GM23248 (cell line): ENCODE measurements around the gene ANAPC2. TPM values are rescaled to one million over a fixed set of nuclear protein-coding genes. Genes with fewer than 3 reads are reported as not detected.

Experiments used
- DNase-seq: peaks from one replicate; pipeline ENCODE4 v3.0.0-alpha.2; 2015
- H2AFZ ChIP-seq: fragments of 200-600 bp; sonication (generic); 2 replicates; pipeline ENCODE4 v1.6.1; 2016; ENCODE audit warnings: antibody characterized with exemption
- H3F3A ChIP-seq: fragments of 200-600 bp; sonication (generic); 2 replicates; pipeline ENCODE4 v1.6.1; 2016; ENCODE audit warnings: mild to moderate bottlenecking, antibody characterized with exemption, mixed run types; ENCODE audit not compliant: insufficient read depth
- H3K27ac ChIP-seq: fragments of 200-600 bp; sonication (generic); 2 replicates; pipeline ENCODE4 v1.5.1; 2016; ENCODE audit warnings: mild to moderate bottlenecking
- H3K27me3 ChIP-seq: fragments of 200-600 bp; sonication (generic); replicated peaks from 2 replicates; pipeline ENCODE4 v1.6.1; 2016; ENCODE audit warnings: mild to moderate bottlenecking; ENCODE audit not compliant: insufficient read depth
- H3K36me3 ChIP-seq: fragments of 200-600 bp; sonication (generic); 2 replicates; pipeline ENCODE4 v1.6.1; 2016; ENCODE audit warnings: low read depth, mild to moderate bottlenecking
- H3K4me1 ChIP-seq: fragments of 200-600 bp; sonication (generic); 2 replicates; pipeline ENCODE4 v1.6.1; 2016; ENCODE audit warnings: mild to moderate bottlenecking; ENCODE audit not compliant: insufficient read depth
- H3K4me2 ChIP-seq: fragments of 200-600 bp; sonication (generic); one replicate; pipeline ENCODE4 v1.6.1; 2016; ENCODE audit warnings: mild to moderate bottlenecking; ENCODE audit not compliant: unreplicated experiment
- H3K4me3 ChIP-seq: fragments of 200-600 bp; sonication (generic); 2 replicates; pipeline ENCODE4 v1.5.1; 2016; ENCODE audit warnings: mild to moderate bottlenecking
- H3K79me2 ChIP-seq: fragments of 200-600 bp; sonication (generic); 2 replicates; pipeline ENCODE4 v1.6.1; 2016; ENCODE audit warnings: mild to moderate bottlenecking; ENCODE audit not compliant: insufficient read depth
- H3K9ac ChIP-seq: fragments of 200-600 bp; sonication (generic); 2 replicates; pipeline ENCODE4 v1.6.1; 2016; ENCODE audit warnings: mild to moderate bottlenecking
- H3K9me2 ChIP-seq: fragments of 200-600 bp; sonication (generic); 2 replicates; pipeline ENCODE4 v1.6.1; 2016; ENCODE audit warnings: mixed run types, mild to moderate bottlenecking, moderate library complexity; ENCODE audit not compliant: insufficient read depth
- H3K9me3 ChIP-seq: fragments of 200-600 bp; sonication (generic); one replicate; pipeline ENCODE4 v1.6.1; 2017; ENCODE audit warnings: low read depth
- H4K20me1 ChIP-seq: fragments of 200-600 bp; sonication (generic); 2 replicates; pipeline ENCODE4 v1.6.0; 2016; ENCODE audit not compliant: insufficient read depth
- EZH2 ChIP-seq: fragments of 200-600 bp; sonication (generic); IDR thresholded peaks from 2 replicates; pipeline ENCODE4 v1.6.1; 2018; ENCODE audit warnings: antibody characterized with exemption, mild to moderate bottlenecking; ENCODE audit not compliant: insufficient read depth, poor library complexity, severe bottlenecking
- EZH2phosphoT487 ChIP-seq: fragments of 200-600 bp; sonication (generic); IDR thresholded peaks from 2 replicates; pipeline ENCODE4 v1.6.1; 2018; ENCODE audit warnings: antibody characterized with exemption, moderate library complexity, mild to moderate bottlenecking, low read depth; ENCODE audit not compliant: insufficient read depth
- WGBS, 2 experiments: methylation state at CpG; one replicate each; pipeline ENCODE4 v1.1.6; 2015 to 2017; ENCODE audit warnings: low lambda C conversion rate in 2 of 2, low coverage in 1 of 2; ENCODE audit errors: missing lambda C conversion rate in 2 of 2; 5-methylcytosine and 5-hydroxymethylcytosine counted together
- in situ Hi-C: fragments of 300-500 bp; cut with MboI; formaldehyde crosslinking; loops from 2 replicates; pipeline ENCODE4 v1.15.0; 2020
- polyA plus RNA-seq: library from polyadenylated mRNA; unstranded; fragments of >200 nt; fragmentation: Nextera tagmentation; extraction: Ambion mirVana; gene quantifications from 2 replicates; pipeline ENCODE4 v1.2.1, GENCODE V29; 2016
- total RNA-seq: library from RNA; depleted of rRNA; stranded (reverse); fragments of >200 nt; shearing (Covaris generic); gene quantifications from 2 replicates; pipeline ENCODE4 v1.2.3, GENCODE V29; 2014

The ANAPC2 gene
- total and polyA plus RNA-seq, 2 experiments from 2014 or later = 13.6 to 24.0 TPM

DNA sequence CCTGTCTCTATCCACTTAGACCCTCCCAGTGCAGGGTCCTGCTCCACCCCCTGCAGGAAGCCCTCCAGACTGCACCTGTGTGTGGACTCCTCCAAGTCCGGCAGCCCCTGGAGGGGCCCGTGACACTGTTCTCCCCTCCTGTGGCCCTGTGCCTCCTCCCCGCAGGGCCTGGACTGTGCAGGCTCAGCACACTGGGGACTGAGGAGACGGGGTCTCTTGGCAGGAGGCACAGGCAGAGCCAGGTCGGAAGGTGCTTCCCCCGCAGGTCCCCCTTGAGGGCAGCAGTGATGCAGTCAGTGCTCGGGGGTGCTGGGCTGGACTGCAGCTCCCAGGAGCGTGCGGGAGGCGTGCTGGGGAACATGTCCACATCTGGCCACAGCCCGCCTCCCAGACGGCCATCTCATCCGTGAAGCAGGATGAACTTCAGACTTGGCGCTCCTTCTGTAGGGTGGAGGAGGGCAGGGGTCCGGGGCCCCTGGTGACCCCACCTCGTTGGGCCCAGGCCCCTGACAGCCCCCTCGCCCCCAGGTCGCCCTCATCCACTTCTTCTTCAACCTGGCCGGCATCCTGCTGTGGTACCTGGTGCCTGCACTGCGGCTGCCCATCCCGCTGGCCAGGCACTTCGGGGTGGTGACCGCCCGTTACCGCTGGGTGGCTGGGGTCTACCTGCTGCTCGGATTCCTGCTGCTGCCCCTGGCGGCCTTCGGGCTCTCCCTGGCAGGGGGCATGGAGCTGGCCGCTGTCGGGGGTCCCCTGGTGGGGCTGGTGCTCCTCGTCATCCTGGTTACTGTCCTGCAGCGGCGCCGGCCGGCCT lies 47.3 kb upstream of the ANAPC2 start:
- TF ChIP-seq EZH2phosphoT487 (no peak), EZH2 (no peak)
- 61 to 64% methylated on average over 34 to 35 of the region's 35 CpGs for WGBS, 2 experiments
- Histone ChIP-seq H3K36me3 (no peaks in the 10 kb centered on the region), H3K9ac (no peak overlapping the region), H3K4me1 (no peaks in the 10 kb centered on the region), H3K27ac (no peak overlapping the region), H3K4me2 (no peak overlapping the region), H3K9me3 (no peaks in the 10 kb centered on the region), H4K20me1 (no peaks in the 10 kb centered on the region), H2AFZ (no peak overlapping the region), H3K79me2 (peaks cover 25% of the 10 kb centered on the region), H3K9me2 (no peaks in the 10 kb centered on the region), H3K27me3 (no peaks in the 10 kb centered on the region), H3F3A (no peaks in the 10 kb centered on the region; the same call in 1 of the 2 replicates), H3K4me3 (no peak overlapping the region)
- DNase-seq = no peak
- in situ Hi-C loops = no loop called here

DNA sequence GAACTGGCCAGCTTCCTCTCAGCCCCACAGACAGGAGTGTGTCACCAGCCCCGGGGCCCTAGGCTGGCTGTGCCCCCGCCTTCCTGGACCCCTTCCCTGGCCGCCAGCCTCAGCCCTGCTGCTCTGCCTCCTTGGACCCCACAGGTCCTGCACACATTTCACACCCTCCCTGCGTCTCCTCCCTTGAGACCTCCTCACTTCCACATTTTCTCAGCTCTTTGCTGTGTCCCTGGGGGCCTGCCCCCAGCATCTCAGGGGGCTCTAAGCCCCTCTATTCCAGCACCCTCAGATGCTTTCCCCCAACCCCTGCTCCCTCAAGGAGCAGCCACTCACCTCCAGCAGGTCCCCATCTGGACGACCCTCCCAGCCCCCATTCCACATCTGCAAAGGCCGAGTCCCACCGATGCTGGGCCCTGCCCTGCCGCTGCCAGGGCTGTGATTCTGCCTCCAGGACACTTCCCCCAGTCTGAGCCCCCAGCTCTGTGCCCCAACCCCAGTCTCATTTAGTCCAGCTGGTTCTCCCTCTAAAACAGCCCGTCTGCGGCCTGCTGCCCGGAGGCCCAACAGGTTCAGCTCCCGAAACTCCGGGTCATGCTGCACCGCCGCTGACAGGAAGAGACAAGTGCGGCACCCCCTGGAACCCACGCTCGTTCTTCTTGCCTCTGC lies 46.5 kb upstream of the ANAPC2 start:
- Histone ChIP-seq H3K9me3 (no peaks in the 10 kb centered on the region), H3K79me2 (peaks cover 24% of the 10 kb centered on the region), H3K4me2 (no peak overlapping the region), H3K9me2 (no peaks in the 10 kb centered on the region), H3K27me3 (no peaks in the 10 kb centered on the region), H3K4me1 (no peaks in the 10 kb centered on the region), H2AFZ (no peak overlapping the region), H3K4me3 (no peak overlapping the region), H3F3A (no peaks in the 10 kb centered on the region; the same call in 1 of the 2 replicates), H4K20me1 (no peaks in the 10 kb centered on the region), H3K36me3 (no peaks in the 10 kb centered on the region), H3K9ac (no peak overlapping the region), H3K27ac (no peak overlapping the region)
- WGBS, 2 experiments = 50 to 64% methylated on average over 15 to 17 of the region's 18 CpGs
- DNase-seq = no peak
- in situ Hi-C loops = no loop called here
- TF ChIP-seq EZH2 (no peak), EZH2phosphoT487 (no peak)

DNA sequence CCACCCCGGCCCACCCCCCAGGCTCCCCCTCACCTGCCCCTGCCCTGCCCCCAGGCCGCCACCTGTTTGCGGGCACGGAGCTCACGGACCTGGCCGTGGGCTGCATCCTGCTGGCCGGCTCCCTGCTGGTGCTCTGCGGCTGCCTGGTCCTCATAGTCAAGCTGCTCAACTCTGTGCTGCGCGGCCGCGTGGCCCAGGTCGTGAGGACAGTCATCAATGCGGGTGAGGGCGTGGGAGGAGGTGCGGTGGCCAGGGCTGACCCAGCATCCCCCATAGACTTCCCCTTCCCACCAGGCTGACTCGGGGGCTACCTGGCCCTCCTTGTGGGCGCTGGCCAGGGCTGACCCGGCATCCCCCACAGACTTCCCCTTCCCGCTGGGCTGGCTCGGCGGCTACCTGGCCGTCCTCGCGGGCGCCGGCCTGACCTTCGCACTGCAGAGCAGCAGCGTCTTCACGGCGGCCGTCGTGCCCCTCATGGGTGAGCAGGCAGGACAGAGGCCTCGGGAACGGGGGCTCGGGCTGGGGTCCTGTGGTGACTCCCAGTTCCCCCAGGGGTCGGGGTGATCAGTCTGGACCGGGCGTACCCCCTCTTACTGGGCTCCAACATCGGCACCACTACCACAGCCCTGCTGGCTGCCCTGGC lies 45.8 kb upstream of the ANAPC2 start:
- in situ Hi-C loops = no loop called here
- H2AFZ ChIP-seq = no peak overlapping the region
- H3K36me3 ChIP-seq = no peaks in the 10 kb centered on the region
- no peaks in the 10 kb centered on the region for H3K9me3 ChIP-seq
- H3K4me1 ChIP-seq = no peaks in the 10 kb centered on the region
- H3F3A ChIP-seq = no peaks in the 10 kb centered on the region; the same call in 1 of the 2 replicates
- H3K27me3 ChIP-seq = no peaks in the 10 kb centered on the region
- WGBS, 2 experiments = 59 to 63% methylated on average over 14 to 39 of the region's 40 CpGs
- H3K4me2 ChIP-seq = no peak overlapping the region
- no peak overlapping the region for H3K9ac ChIP-seq
- no peaks in the 10 kb centered on the region for H3K9me2 ChIP-seq
- H3K4me3 ChIP-seq = no peak overlapping the region
- TF ChIP-seq EZH2phosphoT487 = no peak
- TF ChIP-seq EZH2 = no peak
- DNase-seq = no peak
- no peak overlapping the region for H3K27ac ChIP-seq
- H3K79me2 ChIP-seq = peaks cover 17% of the 10 kb centered on the region
- no peaks in the 10 kb centered on the region for H4K20me1 ChIP-seq

DNA sequence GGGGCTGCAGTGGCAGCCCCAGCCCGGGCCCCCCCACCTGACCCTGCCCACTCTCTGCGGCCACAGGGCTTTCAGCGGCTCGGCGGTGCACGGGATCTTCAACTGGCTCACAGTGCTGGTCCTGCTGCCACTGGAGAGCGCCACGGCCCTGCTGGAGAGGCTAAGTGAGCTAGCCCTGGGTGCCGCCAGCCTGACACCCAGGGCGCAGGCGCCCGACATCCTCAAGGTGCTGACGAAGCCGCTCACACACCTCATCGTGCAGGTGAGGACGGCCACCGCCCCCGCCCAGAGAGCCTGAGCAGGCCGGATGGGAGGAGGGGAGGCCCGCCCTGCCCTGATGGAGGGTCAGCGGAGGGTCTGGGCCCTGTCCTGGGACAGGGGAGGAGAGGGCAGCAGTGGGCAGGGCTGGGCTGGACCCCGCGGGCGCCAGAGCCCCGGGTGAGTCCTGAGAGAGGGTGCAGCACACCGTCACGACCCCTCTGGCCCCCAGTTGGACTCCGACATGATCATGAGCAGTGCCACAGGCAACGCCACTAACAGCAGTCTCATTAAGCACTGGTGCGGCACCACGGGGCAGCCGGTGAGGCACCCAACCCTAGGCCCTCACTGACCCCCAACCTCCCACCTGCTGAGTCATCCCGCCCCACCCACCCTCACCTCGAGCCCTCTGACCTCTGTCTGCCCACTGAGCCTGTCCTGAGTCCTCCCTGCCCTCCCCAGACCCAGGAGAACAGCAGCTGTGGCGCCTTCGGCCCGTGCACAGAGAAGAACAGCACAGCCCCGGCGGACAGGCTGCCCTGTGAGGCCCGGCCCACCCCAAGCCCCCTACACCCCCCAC lies 45.0 kb upstream of the ANAPC2 start:
- H3K27me3 ChIP-seq = no peaks in the 10 kb centered on the region
- no peaks in the 10 kb centered on the region for H3K36me3 ChIP-seq
- H4K20me1 ChIP-seq = no peaks in the 10 kb centered on the region
- H3F3A ChIP-seq = no peaks in the 10 kb centered on the region
- no peak for TF ChIP-seq EZH2
- TF ChIP-seq EZH2phosphoT487 = no peak
- peaks cover 9% of the 10 kb centered on the region for H3K79me2 ChIP-seq
- no peaks in the 10 kb centered on the region for H3K9me3 ChIP-seq
- in situ Hi-C loops = no loop called here
- 59 to 63% methylated on average over 26 to 40 of the region's 40 CpGs for WGBS, 2 experiments
- no peak overlapping the region for H3K4me3 ChIP-seq
- no peaks in the 10 kb centered on the region for H3K4me1 ChIP-seq
- no peak overlapping the region for H3K4me2 ChIP-seq
- no peak overlapping the region for H2AFZ ChIP-seq
- H3K9ac ChIP-seq = no peak overlapping the region
- H3K27ac ChIP-seq = no peak overlapping the region
- DNase-seq = no peak
- H3K9me2 ChIP-seq = no peaks in the 10 kb centered on the region
